DMS53 (cell line): Measurements from ENCODE around the gene OR8A1.
"Not testable (repeated sequence)": the region's sequence is repeated elsewhere in the genome, so short reads cannot be mapped to it uniquely, and the experiment has no call there.

Experiments used
- DNase-seq: peaks from one replicate; lab custom pipeline; 2025; lab: John Stamatoyannopoulos, UW

Gene OR8A1

DNA sequence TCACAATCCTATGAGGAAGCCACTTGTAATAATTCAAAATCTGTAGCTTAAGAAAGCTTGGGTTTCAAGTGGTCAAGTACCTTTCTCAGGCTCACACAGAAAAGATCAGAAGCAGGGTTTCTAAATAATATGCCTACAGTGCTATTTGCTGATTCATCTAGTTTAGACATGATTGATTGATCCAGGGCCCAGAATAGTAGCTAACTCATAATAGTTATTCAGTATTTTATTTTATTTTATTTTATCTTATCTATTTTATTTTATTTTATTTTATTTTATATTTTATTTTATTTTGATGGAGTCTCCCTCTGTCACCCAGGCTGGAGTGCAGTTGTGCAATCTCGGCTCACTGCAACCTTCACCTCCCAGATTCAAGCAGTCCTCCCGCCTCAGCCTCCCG is 25.5 kb downstream of the OR8A1 start:
- no peak for DNase-seq

DNA sequence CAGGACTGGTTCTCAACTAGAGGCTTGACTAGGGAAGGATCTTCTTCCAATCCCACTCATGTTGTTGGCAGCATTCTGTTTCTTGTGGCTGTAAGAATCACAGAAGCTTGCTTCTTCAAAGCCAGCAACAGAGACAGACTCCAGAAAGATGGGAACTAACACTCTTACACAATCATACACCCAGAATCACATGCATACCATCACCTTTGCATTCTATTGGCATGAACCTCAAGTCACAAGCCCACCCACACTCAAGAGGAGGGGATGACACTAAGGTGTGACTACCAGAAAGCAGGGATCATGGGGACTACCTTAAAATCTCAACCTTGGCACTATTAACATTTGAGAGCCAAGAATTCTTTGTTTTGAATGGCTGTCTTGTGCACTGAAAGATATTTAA is 27.8 kb downstream of the OR8A1 start:
- no peak for DNase-seq

DNA sequence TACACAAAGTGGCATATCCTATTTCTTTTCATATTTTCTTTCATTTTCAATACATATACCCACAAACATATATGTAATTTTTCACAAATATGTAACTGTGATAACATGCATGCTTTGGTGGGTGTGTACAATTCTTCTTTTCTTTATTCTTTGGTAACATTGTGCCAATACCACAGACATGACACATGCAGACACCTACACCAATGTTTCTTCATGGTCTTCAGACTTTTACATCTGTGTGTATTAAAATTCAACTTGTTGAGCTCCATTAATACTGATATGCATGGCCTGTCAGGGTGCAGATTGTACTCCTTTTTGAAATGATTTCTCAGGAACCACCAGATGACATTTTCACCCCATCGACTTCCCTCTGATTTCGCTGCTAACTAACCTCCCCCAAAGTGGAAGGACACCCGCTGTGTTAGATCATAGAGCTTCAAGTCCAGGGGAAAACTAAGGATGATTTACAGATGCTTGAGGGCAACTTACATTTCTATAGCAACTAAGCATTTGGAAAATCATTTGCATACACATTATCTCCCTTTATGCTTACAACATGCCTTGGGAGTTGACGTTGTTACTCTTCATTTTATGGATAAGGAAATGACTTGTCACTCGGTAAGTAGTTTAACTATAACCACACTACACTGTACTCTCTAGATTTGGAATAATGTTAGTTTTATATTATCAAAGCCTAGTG is 31.0 kb downstream of the OR8A1 start:
- no peak for DNase-seq

GRCh38 chr11:124602193-124602592 is 32.4 kb downstream of the OR8A1 start:
- DNase-seq = peak; percentile 27

- DNase-seq = not testable (repeated sequence)
Measured at GRCh38 chr11:124602723-124603122, 32.9 kb downstream of the OR8A1 start.

DNA sequence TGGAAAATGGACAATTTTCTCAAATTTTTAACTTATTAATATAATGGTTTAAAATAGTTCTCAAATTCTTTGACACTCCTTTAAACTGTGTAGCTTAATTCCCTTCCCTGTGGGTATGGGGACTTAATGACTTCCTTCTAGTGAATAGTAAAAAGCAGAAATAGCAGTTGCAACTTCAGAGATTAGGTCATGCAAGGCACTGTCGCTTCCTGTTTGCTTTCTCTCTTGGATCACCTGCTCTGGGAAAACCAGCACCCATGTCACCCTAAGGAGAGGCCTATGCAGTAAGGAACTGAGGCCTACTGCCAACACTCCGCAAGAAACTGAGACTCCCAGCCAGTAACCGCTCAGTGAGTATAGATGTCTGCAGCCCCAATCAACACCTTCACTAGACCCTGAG is 35.9 kb downstream of the OR8A1 start:
- peak; percentile 89 for DNase-seq

DNA sequence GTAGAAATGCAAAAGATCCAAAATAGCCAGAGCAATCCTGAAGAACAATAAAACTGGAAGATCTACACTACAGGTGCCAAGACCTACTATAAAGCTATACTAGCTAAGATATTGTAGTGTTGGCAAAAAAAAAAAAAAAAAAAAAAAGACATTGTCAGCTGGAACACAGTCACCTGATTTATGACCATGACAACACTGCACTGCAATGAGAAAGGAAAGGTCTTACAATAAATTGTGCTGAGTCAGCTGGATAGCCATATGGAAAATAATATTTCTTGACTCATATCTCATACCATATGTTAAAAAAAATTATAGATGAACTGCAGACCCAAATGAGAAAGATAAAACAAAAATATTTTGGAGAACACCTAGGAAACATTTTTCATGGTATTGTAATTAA is 38.4 kb downstream of the OR8A1 start:
- DNase-seq = peak; percentile 68

DNA sequence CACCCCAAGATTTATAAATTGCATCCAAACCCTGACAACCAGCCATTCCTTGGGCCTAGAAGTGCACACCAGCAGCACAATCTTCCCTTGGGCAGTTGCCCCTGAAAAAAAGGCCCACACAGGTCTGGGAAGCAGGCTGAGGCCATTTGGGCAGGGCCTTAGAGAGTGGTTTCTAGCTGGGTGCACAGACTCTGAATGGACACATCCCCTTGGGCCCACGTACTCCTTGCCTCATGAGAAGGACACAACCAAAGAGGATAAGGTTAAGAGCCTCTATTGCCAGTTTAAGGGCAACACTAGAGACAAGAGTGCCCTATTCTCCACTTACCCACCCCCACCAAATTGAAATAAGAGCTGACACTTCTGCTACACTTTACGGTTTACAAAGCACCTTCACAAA is 40.5 kb downstream of the OR8A1 start:
- no peak for DNase-seq

- no peak for DNase-seq
Measured at GRCh38 chr11:124611064-124611463, 41.3 kb downstream of the OR8A1 start, which contains the start of gene PANX3. Gene PANX3 (plus strand): TSS chr11:124611428. CDS start chr11:124611557, 129 bp downstream.

- DNase-seq = peak; percentile 21
Measured at GRCh38 chr11:124612045-124612444, 42.2 kb downstream of the OR8A1 start.

DNA sequence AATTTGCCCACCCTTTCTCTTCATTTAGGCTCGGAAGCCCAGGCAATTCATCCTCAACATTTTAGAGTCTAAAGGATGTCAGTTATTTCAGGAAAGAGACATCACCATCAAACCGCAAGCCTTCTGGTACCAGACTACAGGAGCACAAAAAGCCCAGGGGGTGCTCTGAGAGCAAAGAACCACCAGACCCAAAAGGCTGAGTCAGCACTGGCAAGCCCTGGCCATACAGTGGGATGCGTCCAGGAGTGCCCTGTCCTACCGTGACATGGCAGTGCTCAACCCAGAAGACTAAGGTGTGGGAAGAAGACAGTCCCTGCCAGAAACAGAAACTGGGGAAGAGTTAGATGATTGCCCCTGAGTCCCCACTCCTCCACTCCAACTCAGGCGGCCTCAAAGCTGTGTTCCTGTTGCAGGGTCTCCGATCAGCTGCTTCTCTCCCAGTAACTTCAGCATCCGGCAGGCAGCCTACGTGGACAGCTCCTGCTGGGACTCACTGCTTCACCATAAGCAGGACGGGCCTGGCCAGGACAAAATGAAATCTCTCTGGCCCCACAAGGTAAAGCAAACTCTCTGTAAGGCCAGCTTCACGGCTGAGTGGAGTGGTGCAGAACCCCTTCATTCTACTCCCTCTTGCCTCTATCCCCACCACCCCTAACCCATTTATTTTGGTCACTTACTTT is 42.9 kb downstream of the OR8A1 start:
- DNase-seq = no peak

DNA sequence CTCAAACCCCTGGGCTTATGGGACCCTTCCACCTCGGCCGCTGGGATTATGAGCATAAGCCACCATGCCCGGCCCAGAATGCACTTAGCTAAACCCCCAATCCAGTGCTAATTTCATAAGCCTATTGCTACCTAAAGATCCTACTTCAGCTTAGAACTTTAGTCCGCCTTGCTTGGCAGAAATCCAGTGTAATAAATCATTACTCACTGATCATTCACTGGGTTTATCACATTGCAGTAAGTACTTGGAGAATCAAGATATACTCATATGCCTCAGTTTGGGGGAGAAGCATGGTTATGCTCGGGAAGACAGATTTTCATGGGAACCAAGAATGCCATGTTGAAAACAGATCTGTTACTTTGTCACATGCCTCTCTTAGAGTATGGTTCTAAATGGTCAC is 49.1 kb downstream of the OR8A1 start:
- no peak for DNase-seq
